ENCODE data around the gene ARID3C.

Gene ARID3C

GRCh38 chr9:34574571-34574970 lies 54.3 kb downstream of the ARID3C start:
- Histone ChIP-seq H3K4me3 (no peak overlapping the region), H3K4me1 (peaks cover 0 to 13% (median 11%) of the 10 kb centered on the region in 4 donors), H3K9me3 (no peaks in the 10 kb centered on the region), H3K27ac (no peak overlapping the region), H3K36me3 (no peaks in the 10 kb centered on the region), H3K27me3 (peaks cover 0 to 70% of the 10 kb centered on the region in 2 donors)
- TF ChIP-seq CTCF (IDR thresholded peaks at IDR 0.05), result no peak
- no peak for DNase-seq
- intact Hi-C loops (cut with DNase I; ENCODE audit: low total_unique reads), result no loop called here

- TF ChIP-seq CTCF (IDR thresholded peaks at IDR 0.05), result no peak
- Histone ChIP-seq H3K4me3 (no peak overlapping the region), H3K27me3 (peaks cover 0 to 67% of the 10 kb centered on the region in 2 donors), H3K9me3 (no peaks in the 10 kb centered on the region), H3K36me3 (no peaks in the 10 kb centered on the region), H3K4me1 (peaks cover 0 to 12% (median 11%) of the 10 kb centered on the region in 4 donors), H3K27ac (no peak overlapping the region)
- intact Hi-C loops (cut with DNase I; ENCODE audit: low total_unique reads), result no loop called here
- no peak for DNase-seq
Observed at GRCh38 chr9:34573599-34574325, 55.1 kb downstream of the ARID3C start.

- Histone ChIP-seq H3K9me3 (no peaks in the 10 kb centered on the region), H3K4me1 (peaks cover 0 to 3% (median under 1%) of the 10 kb centered on the region in 4 donors), H3K27ac (no peak overlapping the region), H3K4me3 (no peak overlapping the region), H3K36me3 (no peaks in the 10 kb centered on the region), H3K27me3 (peaks cover 0 to 62% of the 10 kb centered on the region in 2 donors)
- no peak for TF ChIP-seq CTCF (IDR thresholded peaks at IDR 0.05)
- intact Hi-C loops (cut with DNase I; ENCODE audit: low total_unique reads), result no loop called here
- DNase-seq, result no peak
Observed at GRCh38 chr9:34572628-34573027, 56.2 kb downstream of the ARID3C start.

- Histone ChIP-seq H3K36me3 (no peaks in the 10 kb centered on the region), H3K27me3 (peaks cover 0 to 59% of the 10 kb centered on the region in 2 donors), H3K4me3 (no peak overlapping the region), H3K4me1 (no peaks in the 10 kb centered on the region), H3K9me3 (no peaks in the 10 kb centered on the region), H3K27ac (no peak overlapping the region)
- DNase-seq, result no peak
- intact Hi-C loops (cut with DNase I; ENCODE audit: low total_unique reads), result no loop called here
- TF ChIP-seq CTCF (IDR thresholded peaks at IDR 0.05), result no peak
Observed at GRCh38 chr9:34572092-34572491, 56.8 kb downstream of the ARID3C start.

- no peak for TF ChIP-seq CTCF (IDR thresholded peaks at IDR 0.05)
- intact Hi-C loops (cut with DNase I; ENCODE audit: low total_unique reads), result no loop called here
- Histone ChIP-seq H3K4me3 (no peak overlapping the region), H3K4me1 (no peaks in the 10 kb centered on the region), H3K27ac (no peak overlapping the region), H3K27me3 (peaks cover 0 to 57% of the 10 kb centered on the region in 2 donors), H3K36me3 (no peaks in the 10 kb centered on the region), H3K9me3 (no peaks in the 10 kb centered on the region)
- DNase-seq, result no peak
Observed at GRCh38 chr9:34571481-34571810, 57.4 kb downstream of the ARID3C start.

Data from tibial artery (tissue), 4 donors.